H9 (cell line): ENCODE results near the gene AVPR2. TPM values are rescaled to one million over a fixed set of nuclear protein-coding genes. Genes with fewer than 3 reads are reported as not detected.

Source experiments
- DNase-seq: peaks from one replicate; pipeline ENCODE4 v3.0.0-alpha.2; 2017
- H2AFZ ChIP-seq: one replicate; pipeline ENCODE4 v1.6.1; 2013; ENCODE audit warnings: mild to moderate bottlenecking, low read length, control low read depth, moderate library complexity
- H2AK5ac ChIP-seq: 2 replicates; pipeline ENCODE4 v1.6.1; 2013; ENCODE audit warnings: low read length, control low read depth, mixed read lengths; ENCODE audit not compliant: insufficient read length
- H2BK120ac ChIP-seq: one replicate; pipeline ENCODE4 v1.6.1; 2013; ENCODE audit warnings: low read depth, mild to moderate bottlenecking, low read length, control low read depth, inconsistent platforms; ENCODE audit not compliant: poor library complexity, severe bottlenecking
- H2BK12ac ChIP-seq: 2 replicates; pipeline ENCODE4 v1.6.1; 2013; ENCODE audit warnings: low read length, control low read depth, mixed read lengths, low read depth; ENCODE audit not compliant: insufficient read length
- H2BK15ac ChIP-seq: 2 replicates; pipeline ENCODE4 v1.6.1; 2013; ENCODE audit warnings: low read depth, low read length, control low read depth
- H2BK20ac ChIP-seq: one replicate; pipeline ENCODE4 v1.6.1; 2013; ENCODE audit warnings: low read depth, mild to moderate bottlenecking, low read length, control low read depth, inconsistent platforms; ENCODE audit not compliant: poor library complexity, severe bottlenecking
- H2BK5ac ChIP-seq: 2 replicates; pipeline ENCODE4 v1.6.1; 2013; ENCODE audit warnings: low read length, control low read depth, mixed read lengths; ENCODE audit not compliant: insufficient read length
- H3K14ac ChIP-seq: 2 replicates; pipeline ENCODE4 v1.6.1; 2013; ENCODE audit warnings: low read length, control low read depth; ENCODE audit not compliant: insufficient read depth
- H3K18ac ChIP-seq: 2 replicates; pipeline ENCODE4 v1.6.1; 2013; ENCODE audit warnings: low read depth, mild to moderate bottlenecking, mixed read lengths, low read length, control low read depth; ENCODE audit not compliant: insufficient read length
- H3K23ac ChIP-seq: 2 replicates; pipeline ENCODE4 v1.6.1; 2013; ENCODE audit warnings: low read length, control low read depth, mixed read lengths, low read depth; ENCODE audit not compliant: insufficient read length
- H3K23me2 ChIP-seq: 2 replicates; pipeline ENCODE4 v1.6.1; 2013; ENCODE audit warnings: low read depth, mild to moderate bottlenecking, mixed read lengths, low read length, control low read depth; ENCODE audit not compliant: insufficient read length, poor library complexity, severe bottlenecking
- H3K27ac ChIP-seq: 2 replicates; pipeline ENCODE4 v1.5.1; 2013; ENCODE audit warnings: low read length, control low read depth, mixed read lengths, low read depth; ENCODE audit not compliant: insufficient read length
- H3K27me3 ChIP-seq: 2 replicates; pipeline ENCODE4 v1.6.1; 2013; ENCODE audit warnings: low read length, control low read depth, inconsistent platforms; ENCODE audit not compliant: insufficient read depth
- H3K4ac ChIP-seq: 2 replicates; pipeline ENCODE4 v1.6.1; 2013; ENCODE audit warnings: low read depth, mild to moderate bottlenecking, control low read depth, inconsistent platforms, low read length, moderate library complexity
- H3K4me1 ChIP-seq: 2 replicates; pipeline ENCODE4 v1.6.1; 2013; ENCODE audit warnings: low read length, control low read depth, inconsistent platforms; ENCODE audit not compliant: insufficient read depth
- H3K4me2 ChIP-seq: 2 replicates; pipeline ENCODE4 v1.6.1; 2013; ENCODE audit warnings: low read length, control low read depth, mixed read lengths; ENCODE audit not compliant: insufficient read length, insufficient read depth
- H3K56ac ChIP-seq: 2 replicates; pipeline ENCODE4 v1.6.1; 2013; ENCODE audit warnings: low read depth, mild to moderate bottlenecking, mixed read lengths, low read length, control low read depth; ENCODE audit not compliant: insufficient read length
- H3K79me1 ChIP-seq: 2 replicates; pipeline ENCODE4 v1.6.1; 2013; ENCODE audit warnings: low read depth, mild to moderate bottlenecking, moderate library complexity, low read length, control low read depth, inconsistent platforms; ENCODE audit not compliant: insufficient read depth, poor library complexity, severe bottlenecking
- H3K79me2 ChIP-seq: 2 replicates; pipeline ENCODE4 v1.6.1; 2013; ENCODE audit warnings: low read length, control low read depth, inconsistent platforms; ENCODE audit not compliant: insufficient read depth
- H3K9ac ChIP-seq: 2 replicates; pipeline ENCODE4 v1.6.1; 2013; ENCODE audit warnings: low read length, control low read depth, mixed read lengths; ENCODE audit not compliant: insufficient read length; ENCODE audit errors: extremely low read depth
- H3K9me3 ChIP-seq: one replicate; pipeline ENCODE4 v1.6.1; 2013; ENCODE audit warnings: low read depth, low read length, inconsistent platforms; ENCODE audit not compliant: control insufficient read depth
- H3T11ph ChIP-seq: one replicate; pipeline ENCODE4 v1.6.1; 2013; ENCODE audit warnings: mild to moderate bottlenecking, low read length, control low read depth, inconsistent platforms
- H4K20me1 ChIP-seq: one replicate; pipeline ENCODE4 v1.6.1; 2013; ENCODE audit not compliant: control insufficient read depth, insufficient read length, insufficient read depth
- H4K5ac ChIP-seq: 2 replicates; pipeline ENCODE4 v1.6.1; 2013; ENCODE audit warnings: low read depth, mild to moderate bottlenecking, mixed read lengths, low read length, control low read depth; ENCODE audit not compliant: insufficient read length
- H4K8ac ChIP-seq: replicated peaks from 2 replicates; pipeline ENCODE4 v1.6.1; 2013; ENCODE audit warnings: low read length, control low read depth, mixed read lengths, low read depth; ENCODE audit not compliant: insufficient read length
- H4K91ac ChIP-seq: 2 replicates; pipeline ENCODE4 v1.6.1; 2013; ENCODE audit warnings: low read depth, mild to moderate bottlenecking, moderate library complexity, mixed read lengths, low read length, control low read depth; ENCODE audit not compliant: insufficient read length
- H3K27ac Mint-ChIP-seq, 3 experiments: 2 replicates in 2 of 3; 3 replicates in 1 of 3; pipeline ENCODE4 v1.8.0; 2020 to 2021; ENCODE audit warnings: mixed read lengths in 3 of 3, mild to moderate bottlenecking in 1 of 3, moderate library complexity in 1 of 3
- H3K27me3 Mint-ChIP-seq: 2 replicates; pipeline ENCODE4 v1.8.0; 2021; ENCODE audit warnings: low read depth, mild to moderate bottlenecking, moderate library complexity, mixed read lengths
- H3K36me3 Mint-ChIP-seq, 3 experiments: 2 replicates in 2 of 3; 3 replicates in 1 of 3; pipeline ENCODE4 v1.8.0; 2020 to 2021; ENCODE audit warnings: low read depth in 3 of 3, mixed read lengths in 3 of 3; ENCODE audit not compliant: insufficient read depth in 1 of 3
- H3K4me1 Mint-ChIP-seq, 2 experiments: 2 replicates each; pipeline ENCODE4 v1.8.0; 2020; ENCODE audit warnings: mixed read lengths in 2 of 2
- H3K4me3 Mint-ChIP-seq, 2 experiments: 2 replicates in 1 of 2; 3 replicates in 1 of 2; pipeline ENCODE4 v1.8.0; 2020 to 2021; ENCODE audit warnings: mild to moderate bottlenecking in 2 of 2, mixed read lengths in 2 of 2, moderate library complexity in 1 of 2
- H3K9me3 Mint-ChIP-seq, 2 experiments: 2 replicates in 1 of 2; 3 replicates in 1 of 2; pipeline ENCODE4 v1.8.0; 2020; ENCODE audit warnings: mild to moderate bottlenecking in 2 of 2, mixed read lengths in 2 of 2, moderate library complexity in 1 of 2
- CTCF ChIP-seq: fragments of 200-600 bp; sonication (generic); conservative IDR thresholded peaks from 3 replicates; pipeline ENCODE4 v1.8.0; 2021; ENCODE audit warnings: antibody characterized with exemption, mild to moderate bottlenecking
- WGBS: extraction: QIAGEN DNeasy Blood & Tissue Kit; methylation state at CpG from one replicate; pipeline ENCODE4 v1.1.7; 2013; ENCODE audit warnings: missing lambda C conversion rate, low lambda C conversion rate, mixed read lengths; ENCODE audit not compliant: insufficient read length; ENCODE audit errors: extremely low coverage; 5-methylcytosine and 5-hydroxymethylcytosine counted together
- total RNA-seq: library from RNA; stranded (reverse); gene quantifications from 2 replicates; pipeline ENCODE4 v1.2.1, GENCODE V29; 2021

The AVPR2 gene
- total RNA-seq, 1 experiment from 2014 or later: not detected

DNA sequence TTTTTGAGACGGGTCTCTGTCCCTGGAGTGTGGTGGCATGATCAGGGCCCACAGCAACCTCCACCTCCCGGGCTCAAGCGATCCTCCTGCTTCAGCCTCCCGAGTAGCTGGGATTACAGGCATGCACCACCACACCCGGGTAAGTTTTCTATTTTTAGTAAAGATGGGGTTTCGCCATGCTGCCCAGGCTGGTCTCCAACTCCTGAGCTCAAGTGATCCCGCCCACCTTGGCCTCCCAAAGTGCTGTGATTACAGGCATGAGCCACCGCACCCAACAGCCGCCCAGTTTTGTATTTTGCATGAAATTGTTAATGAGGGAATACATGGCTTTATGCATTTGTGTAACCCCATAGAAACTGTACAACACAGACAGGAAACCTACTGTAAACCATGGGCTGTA is 24.4 kb downstream of the AVPR2 start:
- Mint-ChIP-seq H3K4me3 (peak overlapping the region in 1 of 2 experiments; percentile 78; a peak in 2 of 5 replicates), H3K9me3 (peaks cover 58 to 66% of the 10 kb centered on the region in 2 experiments)

More for the DNA sequence above, 24.4 kb downstream of the AVPR2 start:
- TF ChIP-seq CTCF: no peak
- DNase-seq: no peak
- Histone ChIP-seq H3K56ac (no peak overlapping the region), H3K23ac (no peak overlapping the region), H2BK120ac (no peak overlapping the region), H3T11ph (no peak overlapping the region), H2AK5ac (no peak overlapping the region), H3K27me3 (no peaks in the 10 kb centered on the region), H3K4ac (no peak overlapping the region), H3K9ac (no peak overlapping the region), H2BK20ac (no peak overlapping the region), H3K4me1 (no peaks in the 10 kb centered on the region), H2BK12ac (no peak overlapping the region), H3K14ac (no peak overlapping the region), H3K79me2 (no peaks in the 10 kb centered on the region), H4K8ac (no peak overlapping the region), H2BK15ac (no peak overlapping the region), H3K9me3 (peaks cover 22% of the 10 kb centered on the region), H3K27ac (no peak overlapping the region), H3K23me2 (peaks cover 23% of the 10 kb centered on the region), H2BK5ac (no peak overlapping the region), H3K79me1 (no peaks in the 10 kb centered on the region), H4K5ac (no peak overlapping the region), H4K91ac (no peak overlapping the region), H4K20me1 (no peaks in the 10 kb centered on the region), H2AFZ (no peak overlapping the region), H3K4me2 (no peak overlapping the region), H3K18ac (no peak overlapping the region)
- Mint-ChIP-seq H3K36me3 (peaks cover 19 to 44% (median 26%) of the 10 kb centered on the region in 3 experiments), H3K27ac (peak overlapping the region in 2 of 3 experiments; percentile 35 to 97; a peak in 3 of 7 replicates), H3K4me1 (peaks cover 6 to 30% of the 10 kb centered on the region in 2 experiments), H3K27me3 (no peaks in the 10 kb centered on the region; the same call in 1 of the 2 replicates)
- WGBS: no CpG with 5 or more reads among the region's 9 CpGs
